Stimulated activated memory B cell treated with anti-CD40 and anti-IgM and Interleukin-4, amounts not matched to agents 10 μg/mL and 1 μg/mL and 100 μg/mL, for 72 hours (primary cell): ENCODE measurements around the gene SPAG17.
A peak's percentile ranks its signal among the peaks of the same experiment; 100 is the strongest.

Source experiments
- ATAC-seq: fragments of 150-1000 bp; cut with Tn5 transposase; 2 replicates; pipeline ENCODE4 v1.10.0; 2021
- H3K27ac Mint-ChIP-seq: one replicate; pipeline ENCODE4 v1.8.0; 2022; ENCODE audit warnings: mild to moderate bottlenecking, mixed read lengths
- H3K27me3 Mint-ChIP-seq: one replicate; pipeline ENCODE4 v1.8.0; 2022; ENCODE audit warnings: mixed read lengths
- H3K36me3 Mint-ChIP-seq: one replicate; pipeline ENCODE4 v1.8.0; 2022; ENCODE audit warnings: mixed read lengths
- H3K4me1 Mint-ChIP-seq: one replicate; pipeline ENCODE4 v1.8.0; 2022; ENCODE audit warnings: mixed read lengths
- H3K4me3 Mint-ChIP-seq: one replicate; pipeline ENCODE4 v1.8.0; 2022; ENCODE audit warnings: mild to moderate bottlenecking, moderate library complexity, mixed read lengths
- H3K9me3 Mint-ChIP-seq: one replicate; pipeline ENCODE4 v1.8.0; 2022; ENCODE audit warnings: mixed read lengths

The SPAG17 gene

DNA sequence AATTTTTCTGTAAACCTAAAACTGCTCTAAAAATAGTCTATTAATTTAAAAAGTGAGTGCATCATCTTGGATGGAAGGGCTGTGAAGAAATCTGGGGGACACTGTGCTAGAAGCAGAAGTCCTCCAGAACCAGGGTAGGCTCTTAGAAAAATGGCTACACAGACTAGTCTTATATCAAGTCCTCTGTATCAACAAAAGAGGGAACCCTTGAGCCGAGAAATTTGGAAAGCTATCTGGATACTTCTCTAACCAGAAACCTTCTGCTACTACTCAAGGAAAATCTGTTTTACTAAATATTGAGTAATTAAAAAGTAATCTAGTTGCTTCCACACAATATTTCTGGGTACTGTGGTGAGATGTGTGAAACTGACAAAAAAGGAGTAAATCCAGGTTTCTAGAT is 163.4 kb downstream of the SPAG17 start:
- no peaks in the 10 kb centered on the region for H3K36me3 Mint-ChIP-seq
- no peak overlapping the region for H3K27ac Mint-ChIP-seq
- no peaks in the 10 kb centered on the region for H3K4me1 Mint-ChIP-seq
- H3K4me3 Mint-ChIP-seq, result no peak overlapping the region
- peaks cover 24% of the 10 kb centered on the region for H3K27me3 Mint-ChIP-seq
- no peaks in the 10 kb centered on the region for H3K9me3 Mint-ChIP-seq
- ATAC-seq, result no peak

- no peak for ATAC-seq
- peaks cover 19% of the 10 kb centered on the region for H3K27me3 Mint-ChIP-seq
- H3K4me3 Mint-ChIP-seq, result no peak overlapping the region
- H3K9me3 Mint-ChIP-seq, result no peaks in the 10 kb centered on the region
- no peak overlapping the region for H3K27ac Mint-ChIP-seq
- H3K4me1 Mint-ChIP-seq, result no peaks in the 10 kb centered on the region
- no peaks in the 10 kb centered on the region for H3K36me3 Mint-ChIP-seq
Measured at GRCh38 chr1:118018060-118018459, 167.0 kb downstream of the SPAG17 start.

- H3K4me3 Mint-ChIP-seq, result no peak overlapping the region
- H3K27ac Mint-ChIP-seq, result no peak overlapping the region
- H3K36me3 Mint-ChIP-seq, result no peaks in the 10 kb centered on the region
- H3K27me3 Mint-ChIP-seq, result peaks cover 19% of the 10 kb centered on the region
- ATAC-seq, result no peak
- no peaks in the 10 kb centered on the region for H3K9me3 Mint-ChIP-seq
- H3K4me1 Mint-ChIP-seq, result no peaks in the 10 kb centered on the region
Measured at GRCh38 chr1:118013938-118014337, 171.1 kb downstream of the SPAG17 start.

DNA sequence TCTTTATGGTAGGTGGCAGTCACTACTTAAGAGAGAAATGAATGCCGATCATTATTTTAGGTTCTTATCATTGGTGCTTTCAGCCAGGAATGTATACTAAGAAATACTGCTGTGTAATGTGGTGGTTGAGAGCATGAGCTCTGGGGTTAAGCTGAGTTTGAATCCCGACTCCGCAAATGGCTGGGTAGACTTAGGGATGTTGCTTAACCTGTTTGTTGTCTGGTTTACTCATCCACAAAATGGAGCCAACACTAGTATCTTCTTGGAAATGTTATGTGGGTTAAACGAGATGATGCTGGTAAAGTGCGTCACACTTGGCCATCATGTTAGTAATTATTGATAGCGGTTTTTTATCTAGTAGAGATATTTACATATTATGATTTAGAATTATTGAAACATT is 171.7 kb downstream of the SPAG17 start:
- no peaks in the 10 kb centered on the region for H3K9me3 Mint-ChIP-seq
- H3K27ac Mint-ChIP-seq, result no peak overlapping the region
- H3K4me1 Mint-ChIP-seq, result no peaks in the 10 kb centered on the region
- no peaks in the 10 kb centered on the region for H3K36me3 Mint-ChIP-seq
- peaks cover 19% of the 10 kb centered on the region for H3K27me3 Mint-ChIP-seq
- H3K4me3 Mint-ChIP-seq, result no peak overlapping the region
- ATAC-seq, result no peak

DNA sequence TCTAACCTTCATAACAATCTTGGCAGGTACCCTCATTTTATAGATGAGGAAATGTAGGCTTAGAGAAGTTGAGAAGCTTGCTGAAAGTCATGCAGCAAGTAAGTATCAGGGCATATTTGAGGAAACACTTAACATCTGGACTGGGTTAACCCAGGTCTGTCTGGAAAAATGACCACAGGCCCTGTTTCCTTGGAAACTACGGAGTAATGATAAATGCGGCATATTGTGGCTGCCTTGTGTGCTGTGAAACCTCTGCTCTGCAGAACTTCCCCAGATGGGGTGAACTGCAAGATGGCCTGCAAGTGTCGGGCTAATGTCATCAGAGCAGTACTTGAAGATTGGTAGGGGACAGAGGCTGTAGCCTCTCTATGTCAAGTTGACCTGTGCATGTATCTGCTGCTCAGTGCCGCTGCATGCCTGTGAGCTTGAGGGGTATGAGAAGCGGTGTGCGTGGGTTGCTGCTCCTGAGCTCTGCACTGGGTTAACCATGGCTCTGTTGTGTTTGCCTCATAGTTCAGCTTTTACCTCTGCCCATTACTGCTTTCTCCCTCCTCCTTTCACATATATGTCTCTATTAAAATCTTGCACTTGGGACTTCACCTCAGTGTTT is 172.4 kb downstream of the SPAG17 start:
- H3K36me3 Mint-ChIP-seq, result no peaks in the 10 kb centered on the region
- H3K4me1 Mint-ChIP-seq, result no peaks in the 10 kb centered on the region
- ATAC-seq, result peak; percentile 50
- peaks cover 16% of the 10 kb centered on the region for H3K27me3 Mint-ChIP-seq
- no peak overlapping the region for H3K27ac Mint-ChIP-seq
- no peak overlapping the region for H3K4me3 Mint-ChIP-seq
- H3K9me3 Mint-ChIP-seq, result no peaks in the 10 kb centered on the region

GRCh38 chr1:118008011-118008410 is 177.0 kb downstream of the SPAG17 start:
- Mint-ChIP-seq H3K27ac (no peak overlapping the region), H3K36me3 (no peaks in the 10 kb centered on the region), H3K27me3 (peaks cover 27% of the 10 kb centered on the region), H3K4me3 (no peak overlapping the region), H3K9me3 (no peaks in the 10 kb centered on the region), H3K4me1 (no peaks in the 10 kb centered on the region)
- ATAC-seq, result no peak

- no peaks in the 10 kb centered on the region for H3K9me3 Mint-ChIP-seq
Measured at GRCh38 chr1:118007391-118007790, 177.6 kb downstream of the SPAG17 start.

GRCh38 chr1:118004312-118004711 is 180.7 kb downstream of the SPAG17 start:
- H3K36me3 Mint-ChIP-seq, result no peaks in the 10 kb centered on the region
- H3K9me3 Mint-ChIP-seq, result peaks cover 8% of the 10 kb centered on the region
- no peak for ATAC-seq
- H3K4me1 Mint-ChIP-seq, result no peaks in the 10 kb centered on the region
- H3K4me3 Mint-ChIP-seq, result no peak overlapping the region
- peaks cover 30% of the 10 kb centered on the region for H3K27me3 Mint-ChIP-seq
- H3K27ac Mint-ChIP-seq, result no peak overlapping the region

More at GRCh38 chr1:118007391-118007790, 177.6 kb downstream of the SPAG17 start:
- H3K27ac Mint-ChIP-seq, result no peak overlapping the region
- peaks cover 30% of the 10 kb centered on the region for H3K27me3 Mint-ChIP-seq
- no peaks in the 10 kb centered on the region for H3K4me1 Mint-ChIP-seq
- H3K4me3 Mint-ChIP-seq, result no peak overlapping the region
- no peak for ATAC-seq
- no peaks in the 10 kb centered on the region for H3K36me3 Mint-ChIP-seq

GRCh38 chr1:117985973-117986372 is 199.1 kb downstream of the SPAG17 start:
- no peak overlapping the region for H3K4me3 Mint-ChIP-seq
- H3K27ac Mint-ChIP-seq, result no peak overlapping the region
- peaks cover 9% of the 10 kb centered on the region for H3K4me1 Mint-ChIP-seq
- ATAC-seq, result peak; percentile 76
- H3K36me3 Mint-ChIP-seq, result no peaks in the 10 kb centered on the region
- H3K9me3 Mint-ChIP-seq, result no peaks in the 10 kb centered on the region
- no peaks in the 10 kb centered on the region for H3K27me3 Mint-ChIP-seq

- no peak for ATAC-seq
- Mint-ChIP-seq H3K4me1 (peaks cover 9% of the 10 kb centered on the region), H3K36me3 (no peaks in the 10 kb centered on the region), H3K27me3 (no peaks in the 10 kb centered on the region), H3K9me3 (no peaks in the 10 kb centered on the region), H3K27ac (no peak overlapping the region), H3K4me3 (no peak overlapping the region)
Measured at GRCh38 chr1:117985239-117985638, 199.8 kb downstream of the SPAG17 start.

DNA sequence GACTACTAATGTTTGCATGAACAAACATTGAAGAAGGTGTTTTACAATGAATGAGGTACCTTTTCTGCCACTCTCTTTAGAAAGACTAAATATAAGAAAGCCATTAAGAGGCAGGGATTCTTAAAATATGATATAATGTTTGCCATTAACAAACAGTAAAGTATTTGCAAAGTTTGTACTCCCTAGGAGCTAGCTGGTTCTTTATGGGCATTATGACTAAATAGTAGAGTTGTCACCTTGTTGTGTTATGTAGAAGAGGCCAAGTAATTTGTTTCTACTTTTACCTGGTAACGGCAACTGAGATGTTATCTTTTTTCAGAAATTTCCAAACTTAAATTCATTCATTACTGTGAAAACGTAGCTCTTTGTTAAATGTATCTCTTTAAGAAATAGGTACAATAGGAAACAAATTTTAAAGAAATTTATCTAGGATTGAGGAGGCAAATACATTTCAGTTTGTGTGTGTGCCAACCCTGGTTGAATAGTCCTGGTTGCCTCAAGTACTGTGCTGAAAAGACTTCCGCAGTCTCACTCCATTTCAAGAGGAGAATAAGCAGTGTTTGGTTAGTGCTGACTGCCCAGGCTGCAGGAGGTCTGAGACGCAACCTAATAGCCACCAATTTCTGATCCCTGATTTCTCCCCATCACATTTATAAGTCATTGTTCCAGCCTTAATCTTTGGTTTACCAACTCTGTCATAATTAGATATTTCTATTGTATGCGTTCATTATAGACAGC is 203.4 kb downstream of the SPAG17 start:
- no peaks in the 10 kb centered on the region for H3K36me3 Mint-ChIP-seq
- no peaks in the 10 kb centered on the region for H3K27me3 Mint-ChIP-seq
- H3K4me3 Mint-ChIP-seq, result no peak overlapping the region
- H3K27ac Mint-ChIP-seq, result no peak overlapping the region
- peaks cover 9% of the 10 kb centered on the region for H3K4me1 Mint-ChIP-seq
- ATAC-seq, result no peak
- H3K9me3 Mint-ChIP-seq, result no peaks in the 10 kb centered on the region

- ATAC-seq, result no peak
- Mint-ChIP-seq H3K4me3 (no peak overlapping the region), H3K27ac (no peak overlapping the region), H3K27me3 (no peaks in the 10 kb centered on the region), H3K4me1 (no peaks in the 10 kb centered on the region), H3K36me3 (no peaks in the 10 kb centered on the region), H3K9me3 (no peaks in the 10 kb centered on the region)
Measured at GRCh38 chr1:117976381-117976780, 208.6 kb downstream of the SPAG17 start.

GRCh38 chr1:117971777-117972176 is 213.3 kb downstream of the SPAG17 start:
- H3K27me3 Mint-ChIP-seq, result no peaks in the 10 kb centered on the region
- no peak overlapping the region for H3K27ac Mint-ChIP-seq
- no peaks in the 10 kb centered on the region for H3K36me3 Mint-ChIP-seq
- no peak overlapping the region for H3K4me3 Mint-ChIP-seq
- no peak for ATAC-seq
- no peaks in the 10 kb centered on the region for H3K9me3 Mint-ChIP-seq
- peaks cover 8% of the 10 kb centered on the region for H3K4me1 Mint-ChIP-seq

GRCh38 chr1:117970252-117970651 is 214.8 kb downstream of the SPAG17 start:
- ATAC-seq, result no peak

DNA sequence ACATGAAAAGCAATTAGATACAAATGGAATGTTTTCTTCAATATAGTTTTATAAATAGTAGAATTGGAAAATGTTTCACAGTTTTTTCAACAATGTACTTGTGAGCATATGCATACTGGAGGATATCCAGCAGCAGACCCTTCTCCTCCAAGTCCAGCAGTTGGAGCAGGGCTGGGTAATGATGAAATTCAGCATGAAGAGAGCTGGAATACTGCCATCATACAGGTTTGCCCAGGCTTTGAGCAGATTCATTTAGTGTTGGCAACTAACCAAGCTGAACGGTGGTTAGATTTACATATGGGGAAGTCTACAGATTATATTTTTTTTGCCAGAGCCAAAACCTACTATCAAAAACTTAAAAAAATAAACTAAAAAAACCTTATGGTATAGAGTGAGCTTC is 217.1 kb downstream of the SPAG17 start:
- Mint-ChIP-seq H3K27me3 (no peaks in the 10 kb centered on the region), H3K4me3 (no peak overlapping the region), H3K9me3 (no peaks in the 10 kb centered on the region), H3K4me1 (peaks cover 8% of the 10 kb centered on the region), H3K36me3 (peaks cover 13% of the 10 kb centered on the region), H3K27ac (no peak overlapping the region)
- ATAC-seq, result no peak

More at GRCh38 chr1:117970252-117970651, 214.8 kb downstream of the SPAG17 start:
- H3K9me3 Mint-ChIP-seq, result no peaks in the 10 kb centered on the region
- no peaks in the 10 kb centered on the region for H3K27me3 Mint-ChIP-seq
- peaks cover 5% of the 10 kb centered on the region for H3K36me3 Mint-ChIP-seq
- no peak overlapping the region for H3K4me3 Mint-ChIP-seq
- H3K4me1 Mint-ChIP-seq, result peaks cover 8% of the 10 kb centered on the region
- no peak overlapping the region for H3K27ac Mint-ChIP-seq

GRCh38 chr1:117967477-117967876 is 217.6 kb downstream of the SPAG17 start:
- no peak overlapping the region for H3K4me3 Mint-ChIP-seq
- no peaks in the 10 kb centered on the region for H3K27me3 Mint-ChIP-seq
- peaks cover 13% of the 10 kb centered on the region for H3K36me3 Mint-ChIP-seq
- no peak for ATAC-seq
- no peak overlapping the region for H3K27ac Mint-ChIP-seq
- H3K4me1 Mint-ChIP-seq, result peaks cover 8% of the 10 kb centered on the region
- no peaks in the 10 kb centered on the region for H3K9me3 Mint-ChIP-seq
